T47D (cell line): Measurements from ENCODE around the gene EGFL7.

ENCODE experiments used
- DNase-seq, 2 experiments: peaks; one replicate each; pipeline versions ENCODE4 v3.0.0 to v3.0.0-alpha.2; 2011 to 2012; ENCODE audit warnings: low read depth in 1 of 2, low spot score in 1 of 2
- JUND ChIP-seq: IDR thresholded peaks from 2 replicates; pipeline ENCODE4 v1.6.1; 2012; ENCODE audit warnings: low read depth
- in situ Hi-C: cut with HindIII; loops from 2 replicates; pipeline ENCODE4 v1.10.0; 2016; ENCODE audit warnings: low sequenced_read_pairs, low pct_unique_long_range_greater_than_20kb

EGFL7 gene

DNA sequence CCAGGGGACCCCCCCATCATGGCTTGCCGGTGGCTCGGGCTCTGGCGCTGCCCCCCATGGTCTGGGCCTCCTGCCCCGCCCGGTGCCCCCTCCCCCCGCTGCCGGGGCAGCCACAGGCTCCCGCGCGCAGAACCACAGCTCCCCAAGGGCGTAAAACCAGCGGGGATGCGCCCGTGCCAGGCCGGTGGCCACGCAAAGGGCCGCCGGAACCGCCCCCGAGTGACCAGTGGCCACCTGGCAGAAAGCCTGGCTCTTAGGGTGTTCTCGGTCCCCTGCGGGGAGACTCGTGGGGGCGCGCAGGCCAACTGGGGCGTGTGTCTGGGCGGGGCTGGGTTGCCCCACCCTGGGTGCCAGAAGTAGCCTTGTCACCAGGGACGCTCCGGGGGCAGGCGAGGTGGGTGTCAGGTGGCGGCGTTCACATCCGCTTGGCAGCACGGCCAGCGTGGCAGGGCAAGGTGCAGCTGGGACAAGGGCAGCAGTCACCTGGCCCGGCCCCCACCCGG is 25.1 kb downstream of the EGFL7 start:
- in situ Hi-C loops: no loop called here
- DNase-seq: no peak
- TF ChIP-seq JUND: no peak

DNA sequence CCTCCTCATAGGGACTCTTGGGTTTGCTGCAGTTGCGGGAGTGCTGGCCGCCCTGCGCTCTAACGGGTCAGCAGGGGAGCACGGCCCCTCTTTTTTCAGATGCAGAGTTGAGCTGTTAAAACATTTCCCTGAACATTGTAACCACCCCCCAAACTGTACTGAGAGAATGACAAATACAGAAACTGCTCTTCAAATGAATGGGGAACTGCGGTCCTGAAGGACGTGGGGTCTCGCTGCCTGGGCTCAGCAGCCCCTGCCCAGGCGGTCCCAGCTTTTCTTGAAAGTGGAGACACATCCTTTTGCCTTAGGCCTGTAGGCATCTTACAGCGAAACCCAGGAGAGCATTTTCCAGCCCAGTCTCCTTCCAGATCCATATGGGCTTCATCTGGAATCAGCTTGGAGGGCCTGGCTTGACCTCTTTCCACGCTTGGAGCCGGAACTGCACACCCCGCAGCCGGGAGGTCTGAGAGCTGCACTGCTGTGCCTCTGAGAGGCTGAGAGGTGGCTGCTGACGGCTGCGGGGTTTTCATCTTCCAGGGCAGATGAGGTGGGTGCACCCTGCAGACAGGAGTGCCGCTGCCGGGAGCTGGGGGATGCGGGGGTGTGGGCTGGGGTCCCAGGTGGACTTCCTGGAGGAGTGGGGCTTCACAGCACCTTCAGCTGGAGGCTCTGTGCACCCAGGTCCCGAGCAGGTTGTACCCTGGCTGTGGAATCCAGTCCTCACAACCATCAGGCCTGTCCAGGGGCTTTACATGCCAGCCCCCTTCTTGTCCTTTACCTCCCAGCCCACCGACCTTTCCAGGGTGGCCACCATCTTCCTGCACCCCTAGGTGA is 25.8 kb downstream of the EGFL7 start:
- in situ Hi-C loops: no loop called here
- no peak for DNase-seq
- no peak for TF ChIP-seq JUND

DNA sequence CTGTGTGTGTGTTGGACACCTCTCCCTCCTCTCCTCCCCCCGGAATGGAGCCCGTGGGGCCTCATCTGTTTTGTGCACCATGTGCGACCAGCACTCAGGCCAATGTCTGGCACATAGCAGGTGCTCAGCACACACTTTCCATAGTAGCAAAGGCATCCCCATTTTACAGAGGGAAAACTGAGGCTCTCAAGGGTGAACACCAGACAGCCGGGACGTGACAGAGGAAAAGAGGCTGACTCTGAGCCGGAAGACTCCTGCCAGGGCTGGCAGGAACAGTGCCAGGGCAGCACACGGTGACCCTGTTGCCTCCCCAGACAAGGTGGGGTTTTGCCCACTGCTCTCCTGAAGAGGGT is 26.4 kb downstream of the EGFL7 start:
- no peak for DNase-seq
- TF ChIP-seq JUND: no peak
- in situ Hi-C loops: no loop called here

DNA sequence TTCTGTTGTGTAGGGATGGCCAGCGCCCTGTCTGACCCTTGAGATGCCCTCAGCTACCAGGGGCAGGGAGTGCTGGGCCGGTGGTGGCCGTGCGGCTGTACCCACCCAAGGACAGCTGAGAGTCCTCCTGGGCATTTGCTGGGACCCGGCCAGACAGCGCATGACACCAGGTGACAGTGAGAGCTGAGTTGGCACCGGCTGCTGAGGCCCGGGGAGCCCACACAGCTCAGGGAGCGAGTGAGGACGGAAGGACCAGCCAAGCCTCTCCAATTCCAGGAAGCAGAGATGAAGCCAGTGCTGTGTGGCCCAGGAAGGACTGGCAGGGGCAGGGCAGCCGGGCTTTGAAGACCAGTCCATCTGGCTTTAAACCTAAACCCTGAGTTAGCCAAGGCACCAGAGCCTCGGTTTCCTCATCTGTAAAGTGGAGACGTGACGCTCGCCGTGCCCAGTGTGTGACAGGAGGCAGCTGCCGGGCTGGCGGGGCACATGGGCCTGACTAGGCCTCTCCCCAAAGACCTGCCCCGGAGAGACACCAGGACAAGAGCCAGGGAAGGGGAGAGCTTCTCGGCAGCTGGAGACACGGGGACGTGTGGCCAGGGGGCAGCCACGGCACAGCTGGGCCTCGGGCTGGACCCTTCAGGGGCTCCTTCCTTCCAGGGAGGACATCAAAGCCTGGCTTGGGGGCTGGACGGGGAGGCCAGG is 27.5 kb downstream of the EGFL7 start:
- TF ChIP-seq JUND: no peak
- in situ Hi-C loops: no loop called here
- DNase-seq: no peak

DNA sequence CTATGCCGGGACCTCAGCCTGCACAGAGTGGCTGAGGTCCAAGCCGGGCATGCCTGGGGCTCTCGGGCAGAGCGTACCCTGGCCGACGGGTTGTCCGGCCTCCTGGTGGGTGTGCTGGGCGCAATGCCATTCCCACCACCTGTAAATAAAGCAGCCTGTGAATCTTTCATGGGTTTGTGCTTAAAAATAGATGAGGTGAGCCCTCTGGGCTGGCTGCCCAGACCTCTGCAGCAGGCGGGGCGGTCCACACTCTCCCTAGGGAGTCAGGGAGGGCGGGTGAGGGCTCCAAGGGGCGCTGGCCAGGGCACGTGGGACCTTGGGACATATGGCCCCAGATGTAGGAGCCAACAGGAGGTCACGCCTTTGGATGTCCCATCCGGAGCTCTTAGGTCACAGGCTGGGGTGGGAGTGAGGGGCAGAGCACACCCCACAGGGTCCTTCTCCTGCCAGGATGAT is 28.1 kb downstream of the EGFL7 start:
- TF ChIP-seq JUND: no peak
- no peak for DNase-seq
- in situ Hi-C loops: no loop called here

DNA sequence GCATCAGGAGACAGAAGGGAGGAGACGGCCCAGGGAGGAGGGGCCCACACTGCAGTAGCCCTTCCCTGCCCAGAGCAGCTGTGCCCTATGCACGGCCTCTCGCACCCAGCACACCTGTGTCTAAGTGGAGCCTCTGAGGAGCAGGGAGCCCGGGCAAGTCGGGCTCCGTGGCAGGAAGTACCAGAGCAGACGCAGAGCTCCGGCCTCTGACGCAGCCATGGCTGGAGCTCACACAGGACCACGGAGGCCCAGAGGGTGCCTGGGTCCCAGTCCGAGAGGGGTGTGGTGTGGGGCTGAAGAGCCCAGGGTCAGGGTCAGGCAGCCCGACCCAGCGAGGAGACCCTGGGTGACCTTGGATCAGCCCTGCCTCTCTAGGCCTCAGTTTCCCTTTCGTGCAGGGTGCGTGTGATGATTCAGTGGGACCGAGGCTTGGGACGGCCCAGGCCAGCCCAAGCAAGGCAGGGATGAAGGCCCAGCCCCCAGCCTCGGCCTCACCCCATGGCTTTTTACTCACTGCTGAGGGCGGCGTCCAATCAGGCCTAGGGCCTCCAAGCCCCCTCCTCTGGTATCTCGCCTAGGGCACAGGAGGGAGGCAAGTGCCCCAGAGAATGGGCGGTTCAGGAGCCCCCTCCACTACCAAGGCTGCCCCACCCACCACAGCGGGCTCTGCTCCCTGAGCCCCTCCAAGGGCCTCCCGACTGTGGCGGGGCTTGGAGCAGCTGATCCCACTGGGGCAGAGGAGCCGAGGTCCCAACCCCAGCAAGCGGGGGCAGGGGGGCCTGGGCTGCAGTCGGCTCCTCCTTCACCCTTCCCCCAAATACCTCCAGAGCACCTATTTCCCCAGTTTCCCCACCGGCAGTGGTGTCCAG is 28.8 kb downstream of the EGFL7 start:
- in situ Hi-C loops: no loop called here
- DNase-seq: no peak

DNA sequence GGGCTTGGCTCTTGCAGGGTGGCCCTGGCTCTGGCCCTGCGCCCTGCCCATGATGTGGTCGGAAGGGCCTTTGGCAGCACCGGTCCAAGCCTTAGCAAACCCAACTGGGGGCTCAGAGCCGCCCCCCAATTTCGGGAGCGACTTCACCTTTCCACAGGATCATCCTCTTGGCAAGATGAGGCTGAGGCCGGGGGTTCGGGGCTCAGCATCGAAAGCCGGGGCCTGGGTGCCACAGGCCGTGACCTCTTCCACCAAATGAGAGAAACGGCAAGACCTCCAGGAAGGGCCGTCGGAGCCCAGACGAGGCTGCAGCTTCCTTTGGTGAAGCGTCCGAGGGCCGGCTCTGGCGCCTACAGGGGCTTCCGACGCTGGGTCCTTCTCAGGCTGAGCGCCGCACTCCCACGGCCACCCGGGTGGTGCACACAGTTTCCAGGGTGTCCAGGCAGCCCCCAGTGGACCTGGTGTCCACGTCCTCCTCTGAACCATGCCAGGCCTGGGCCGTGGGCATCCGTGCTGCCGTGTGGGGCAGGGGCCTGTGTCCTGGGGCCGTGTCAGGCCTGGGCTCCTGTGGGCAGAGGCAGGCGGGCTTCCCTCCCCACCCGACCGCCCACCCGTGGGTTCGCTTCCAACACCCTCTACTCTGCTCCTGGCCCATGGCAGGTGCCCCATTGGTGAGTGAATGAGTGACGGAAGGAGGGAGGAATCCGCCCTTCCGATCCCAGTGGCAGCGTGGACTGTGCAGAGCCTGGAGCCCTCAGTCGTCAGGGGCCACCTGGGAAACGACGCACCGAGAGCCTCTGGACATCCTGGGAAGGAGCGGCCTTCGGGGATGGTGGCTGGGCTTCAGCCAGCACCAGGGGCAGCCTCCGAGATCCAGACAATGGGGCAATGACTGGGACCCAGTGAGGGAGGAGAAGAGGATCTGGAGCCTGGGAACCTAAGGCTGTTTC is 29.7 kb downstream of the EGFL7 start:
- in situ Hi-C loops: no loop called here
- no peak for TF ChIP-seq JUND
- no peak for DNase-seq

More for the DNA sequence above, 28.8 kb downstream of the EGFL7 start:
- no peak for TF ChIP-seq JUND

DNA sequence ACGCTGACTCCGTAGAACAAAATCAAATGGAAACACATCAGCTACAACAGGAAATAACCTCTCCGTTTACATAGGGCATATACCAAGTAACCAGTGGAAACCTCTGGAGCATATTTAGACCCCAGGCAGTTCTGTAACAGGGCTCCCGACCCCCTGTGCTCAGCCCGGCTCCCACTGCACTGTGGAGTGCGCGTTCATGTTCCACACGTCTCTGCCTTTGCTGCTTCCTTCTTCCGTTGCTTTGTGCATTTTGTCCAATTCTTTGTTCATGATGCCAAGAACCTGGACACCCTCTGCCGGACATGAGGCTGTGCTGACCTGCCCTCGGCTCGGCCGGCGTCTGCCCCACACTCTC is 30.4 kb downstream of the EGFL7 start:
- DNase-seq: no peak
- in situ Hi-C loops: no loop called here
- TF ChIP-seq JUND: no peak

DNA sequence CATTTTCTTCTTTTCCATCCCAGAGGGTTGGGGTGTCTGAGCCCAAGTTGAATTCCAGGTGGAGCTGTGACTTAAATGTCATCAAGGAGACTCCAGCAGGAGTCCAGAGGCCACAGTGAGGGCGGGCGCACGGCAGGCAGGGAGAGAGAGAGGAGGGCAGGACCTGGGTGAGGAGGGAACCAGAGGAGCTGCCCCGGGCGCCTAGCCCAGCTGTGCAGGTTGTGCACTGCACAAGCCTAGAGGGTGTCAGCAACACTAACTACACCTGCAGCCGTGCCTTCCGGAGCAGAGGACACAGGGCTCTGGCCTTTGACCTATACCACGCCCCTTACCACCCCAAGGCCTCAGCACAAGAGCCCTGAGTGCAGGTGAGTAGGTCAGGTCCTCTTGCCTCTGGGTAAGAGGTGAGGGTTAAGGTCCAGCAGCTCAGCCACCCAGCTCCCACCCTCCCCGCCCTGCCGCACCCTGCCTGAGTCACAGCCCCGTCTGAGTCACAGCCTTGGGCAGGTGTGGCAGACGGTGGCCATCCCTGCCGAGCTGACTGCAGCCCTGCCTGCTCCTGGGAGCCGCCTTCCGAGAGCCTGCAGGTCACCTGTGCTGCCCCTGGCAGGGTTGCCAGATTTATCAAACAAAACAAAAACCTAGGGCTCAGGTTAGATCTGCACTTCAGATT is 30.9 kb downstream of the EGFL7 start:
- peak in 1 of 2 experiments; percentile 47 for DNase-seq
- in situ Hi-C loops: no loop called here
- TF ChIP-seq JUND: no peak

DNA sequence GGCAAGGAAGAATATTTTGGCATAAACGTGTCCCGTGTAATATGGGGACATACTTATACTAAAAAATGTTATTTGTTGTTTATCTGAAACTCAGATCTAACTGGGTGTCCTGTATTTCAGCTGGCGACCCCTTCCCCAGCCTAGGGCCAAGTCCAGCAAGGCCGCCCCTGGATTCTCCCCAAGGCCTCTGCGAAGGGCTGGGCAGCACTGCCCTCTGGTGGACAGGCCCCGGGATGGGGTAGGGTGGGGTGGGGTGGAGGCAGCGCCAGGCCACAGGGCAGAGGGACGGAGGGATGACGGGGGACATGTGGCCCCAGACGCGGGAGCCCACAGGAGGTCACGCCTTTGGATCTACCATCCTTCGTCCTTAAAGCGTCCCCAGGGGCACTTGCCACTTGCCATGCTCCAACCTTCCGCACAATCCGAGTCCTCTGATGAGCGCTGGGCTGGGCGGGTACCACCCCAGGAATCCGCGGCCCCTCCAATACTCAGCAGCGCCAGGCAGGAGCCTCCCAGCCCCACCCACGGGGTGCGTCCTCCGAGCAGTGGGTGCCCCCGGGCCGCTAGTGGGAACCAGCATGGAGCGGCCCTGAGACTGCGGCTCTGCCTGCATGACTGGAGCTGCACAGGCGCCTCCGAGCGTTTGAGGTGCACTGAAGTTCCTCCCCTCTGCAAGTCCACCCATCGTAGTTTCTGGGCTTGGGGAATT is 31.6 kb downstream of the EGFL7 start:
- in situ Hi-C loops: no loop called here
- peak; percentile 71 to 92 for DNase-seq
- no peak for TF ChIP-seq JUND

DNA sequence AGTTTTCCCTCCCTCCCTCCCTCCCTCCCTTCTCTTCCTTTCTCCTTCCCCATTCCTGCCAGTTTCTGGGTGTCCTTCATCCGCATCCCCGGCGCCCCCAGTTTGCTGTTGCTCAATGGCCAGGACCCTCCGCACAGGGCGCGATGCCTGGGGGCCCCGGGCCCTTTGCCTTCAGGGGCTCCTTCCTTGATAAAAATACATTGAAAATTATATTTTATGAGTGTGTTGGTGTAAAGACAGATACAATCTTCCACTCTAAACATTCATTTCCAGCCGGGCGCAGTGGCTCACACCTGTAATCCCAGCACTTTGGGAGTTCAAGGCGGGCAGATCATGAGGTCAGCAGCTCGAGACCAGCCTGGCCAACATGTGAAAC is 32.1 kb downstream of the EGFL7 start:
- in situ Hi-C loops: no loop called here
- no peak for TF ChIP-seq JUND
- no peak for DNase-seq
